Stomach (tissue), 9 donors: ENCODE data around the gene PTPRCAP. TPM values are rescaled to one million over a fixed set of nuclear protein-coding genes. Genes with fewer than 3 reads are reported as not detected.

ENCODE experiments used
- DNase-seq, 2 donors: peaks; one replicate each; pipeline versions ENCODE4 v3.0.0 to v3.0.0-alpha.2; 2013 to 2019
- H3K27ac ChIP-seq, 5 donors: fragments of 200-600 bp in 4 of 5; sonication (generic) in 4 of 5; one replicate each; pipeline ENCODE4 v1.5.1; 2013 to 2019; ENCODE audit warnings: mild to moderate bottlenecking in 1 of 5, moderate library complexity in 1 of 5
- H3K27me3 ChIP-seq, 3 donors: fragments of 200-600 bp; sonication (generic); one replicate each; pipeline ENCODE4 v1.5.1; 2017 to 2019; ENCODE audit warnings: mixed run types in 1 of 3
- H3K36me3 ChIP-seq, 4 donors: fragments of 200-600 bp; sonication (generic); 1 replicate in 3 of 4; 2 replicates in 1 of 4; pipeline ENCODE4 v1.5.1; 2016 to 2019
- H3K4me1 ChIP-seq, 4 donors: fragments of 200-600 bp; sonication (generic); one replicate each; pipeline ENCODE4 v1.5.1; 2016 to 2019
- H3K4me3 ChIP-seq, 4 donors: fragments of 200-600 bp; sonication (generic) in 3 of 4; one replicate each; pipeline ENCODE4 v1.5.1; 2016 to 2019; ENCODE audit warnings: mild to moderate bottlenecking in 1 of 4
- H3K9me3 ChIP-seq, 4 donors: fragments of 200-600 bp; sonication (generic); one replicate each; pipeline ENCODE4 v1.5.1; 2016 to 2019
- CTCF ChIP-seq, 7 experiments: fragments of 450-650 bp in 4 of 7; fragments of 200-600 bp in 3 of 7; sonication (generic) in 3 of 7; IDR thresholded peaks; one replicate each; pipeline ENCODE4 v1.5.1; 2016 to 2019; ENCODE audit warnings: antibody characterized with exemption in 7 of 7, control low read depth in 2 of 7, mild to moderate bottlenecking in 1 of 7
- EP300 ChIP-seq: sonication (generic); formaldehyde crosslinking; IDR thresholded peaks from one replicate; pipeline ENCODE4 v1.6.1; 2017; ENCODE audit warnings: antibody characterized with exemption
- POLR2A ChIP-seq, 4 donors: fragments of 450-650 bp; IDR thresholded peaks; one replicate each; pipeline ENCODE4 v1.6.1; 2016; ENCODE audit warnings: antibody characterized with exemption in 4 of 4, control low read depth in 2 of 4, mild to moderate bottlenecking in 1 of 4, moderate library complexity in 1 of 4
- POLR2AphosphoS5 ChIP-seq, 3 donors: sonication (generic); formaldehyde crosslinking; IDR thresholded peaks; one replicate each; pipeline ENCODE4 v1.6.1; 2016; ENCODE audit warnings: antibody characterized with exemption in 3 of 3
- WGBS, 5 donors: extraction: QIAGEN DNeasy Blood & Tissue Kit in 3 of 5; methylation state at CpG; one replicate each; pipeline versions ENCODE4 v1.1.5 to v1.1.7; 2013 to 2018; 5-methylcytosine and 5-hydroxymethylcytosine counted together
- intact Hi-C: fragments of 100-400 bp; cut with DNase I; formaldehyde crosslinking; loops from one replicate; pipeline ENCODE4 v1.15.1; 2023; ENCODE audit warnings: low total_unique reads
- polyA plus RNA-seq, 3 donors: library from polyadenylated mRNA; stranded (reverse); fragments of 200-250 nt; gene quantifications; one replicate each; pipeline ENCODE4 v1.2.3, GENCODE V29; 2013
- total RNA-seq, 5 donors: library from RNA; depleted of rRNA; stranded (reverse); fragments of >200 nt; gene quantifications; one replicate each; pipeline versions ENCODE4 v1.1.0 to v1.2.3, GENCODE V29; 2014 to 2016
- donor health status: healthy with polysubstance abuse.
- donor health status: Bipolar disorder and iron deficiency.
- donor health status: healthy.

The PTPRCAP gene
- total and polyA plus RNA-seq, 8 donors, result 1.7 to 25.3 (median 9.9) TPM; not detected in 2

- 47 to 92% (median 74%) methylated on average over 3 to 12 of the region's 12 CpGs for whole genome bisulfite sequencing, 5 donors
- H3K27ac ChIP-seq, result peak overlapping the region in 4 of 5 donors; percentile 28 to 86 (median 74)
- H3K4me1 ChIP-seq, result peaks cover 60 to 68% (median 68%) of the 10 kb centered on the region in 4 donors
- no peak for TF ChIP-seq POLR2A (IDR thresholded peaks at IDR 0.05)
- no peak for TF ChIP-seq CTCF (IDR thresholded peaks at IDR 0.05)
- no peak for TF ChIP-seq POLR2AphosphoS5 (IDR thresholded peaks at IDR 0.05)
- TF ChIP-seq EP300, result no peak
- H3K4me3 ChIP-seq, result no peak overlapping the region
- no peaks in the 10 kb centered on the region for H3K9me3 ChIP-seq
- peaks cover 0 to 26% (median 0%) of the 10 kb centered on the region in 3 donors for H3K27me3 ChIP-seq
- H3K36me3 ChIP-seq, result no peaks in the 10 kb centered on the region
- intact Hi-C loops, result no loop called here
- DNase-seq, result no peak
Observed at GRCh38 chr11:67417425-67417824, 20.1 kb downstream of the PTPRCAP start.

- H3K27ac ChIP-seq, result peak overlapping the region; percentile 14 to 86 (median 66)
- WGBS, 5 donors, result 28 to 46% (median 42%) methylated on average over 15 to 21 of the region's 21 CpGs
- H3K4me3 ChIP-seq, result peak overlapping the region in 2 of 4 donors; percentile 42 to 47
- H3K36me3 ChIP-seq, result no peaks in the 10 kb centered on the region
- H3K4me1 ChIP-seq, result peaks cover 60 to 72% (median 68%) of the 10 kb centered on the region in 4 donors
- DNase-seq, result peak; percentile 79 to 91
- H3K9me3 ChIP-seq, result no peaks in the 10 kb centered on the region
- TF ChIP-seq POLR2AphosphoS5 (IDR thresholded peaks at IDR 0.05) (peak in 1 of 3 donors; percentile 35), CTCF (IDR thresholded peaks at IDR 0.05) (no peak), EP300 (no peak), POLR2A (IDR thresholded peaks at IDR 0.05) (no peak)
- H3K27me3 ChIP-seq, result peaks cover 0 to 33% (median 0%) of the 10 kb centered on the region in 3 donors
- intact Hi-C loops, result no loop called here
Observed at GRCh38 chr11:67416416-67417335, 20.8 kb downstream of the PTPRCAP start.

GRCh38 chr11:67415501-67416304, 21.8 kb downstream of the PTPRCAP start, which contains the start of gene CARNS1:
TSS of gene CARNS1 (plus strand) at chr11:67415678. CDS start at chr11:67416200, 522 bp downstream.
- 3 to 10% (median 5%) methylated on average over 6 to 67 of the region's 67 CpGs for WGBS, 5 donors
- intact Hi-C loops, result no loop called here
- peak within 1 kb of the TSS; percentile 42 to 47 (median 44) for H3K4me3 ChIP-seq
- DNase-seq, result peak in 1 of 2 donors; percentile 72
- H3K4me1 ChIP-seq, result peaks cover 55 to 73% (median 67%) of the 10 kb centered on the region in 4 donors
- no peaks in the 10 kb centered on the region for H3K36me3 ChIP-seq
- H3K27ac ChIP-seq, result peak within 1 kb of the TSS; percentile 14 to 86 (median 73)
- H3K27me3 ChIP-seq, result peaks cover 0 to 43% (median 0%) of the 10 kb centered on the region in 3 donors
- no peaks in the 10 kb centered on the region for H3K9me3 ChIP-seq
- TF ChIP-seq POLR2AphosphoS5 (IDR thresholded peaks at IDR 0.05) (no peak), CTCF (IDR thresholded peaks at IDR 0.05) (no peak), POLR2A (IDR thresholded peaks at IDR 0.05) (no peak), EP300 (no peak)

GRCh38 chr11:67413266-67413849, 24.1 kb downstream of the PTPRCAP start:
- WGBS, 5 donors, result 33 to 58% (median 53%) methylated on average over 2 of the region's 2 CpGs
- intact Hi-C loops, result no loop called here
- H3K27me3 ChIP-seq, result peaks cover 0 to 66% (median 0%) of the 10 kb centered on the region in 3 donors

More at GRCh38 chr11:67413266-67413849, 24.1 kb downstream of the PTPRCAP start:
- Histone ChIP-seq H3K4me3 (no peak overlapping the region), H3K9me3 (no peaks in the 10 kb centered on the region), H3K36me3 (no peaks in the 10 kb centered on the region), H3K27ac (no peak overlapping the region), H3K4me1 (peaks cover 34 to 69% (median 63%) of the 10 kb centered on the region in 4 donors)
- TF ChIP-seq POLR2AphosphoS5 (IDR thresholded peaks at IDR 0.05) (no peak), CTCF (IDR thresholded peaks at IDR 0.05) (no peak), EP300 (no peak), POLR2A (IDR thresholded peaks at IDR 0.05) (no peak)
- DNase-seq, result no peak
